Duodenal mucosa (tissue), 2 donors: ENCODE data around the gene PITX3.

Experiments
- H3K27ac ChIP-seq: one replicate; pipeline ENCODE4 v1.7.0; 2013; ENCODE audit warnings: low read depth, low read length
- H3K27me3 ChIP-seq, 2 donors: one replicate each; pipeline ENCODE4 v1.7.0; 2013; ENCODE audit warnings: low read length in 2 of 2, control low read depth in 1 of 2; ENCODE audit not compliant: insufficient read depth in 2 of 2, control insufficient read depth in 1 of 2
- H3K36me3 ChIP-seq, 2 donors: one replicate each; pipeline ENCODE4 v1.7.0; 2013; ENCODE audit warnings: low read length in 2 of 2, control low read depth in 1 of 2; ENCODE audit not compliant: insufficient read depth in 2 of 2, control insufficient read depth in 1 of 2
- H3K4me1 ChIP-seq, 2 donors: one replicate each; pipeline ENCODE4 v1.7.0; 2013; ENCODE audit warnings: low read length in 2 of 2, control low read depth in 1 of 2; ENCODE audit not compliant: insufficient read depth in 2 of 2, control insufficient read depth in 1 of 2
- H3K4me3 ChIP-seq, 2 donors: one replicate each; pipeline ENCODE4 v1.7.0; 2013; ENCODE audit warnings: low read length in 2 of 2, low read depth in 1 of 2
- H3K9ac ChIP-seq, 2 donors: one replicate each; pipeline ENCODE4 v1.7.0; 2013; ENCODE audit warnings: low read length in 2 of 2, low read depth in 1 of 2
- H3K9me3 ChIP-seq, 2 donors: one replicate each; pipeline ENCODE4 v1.7.0; 2013; ENCODE audit warnings: low read length in 2 of 2, control low read depth in 1 of 2; ENCODE audit not compliant: control insufficient read depth in 1 of 2

Gene PITX3

DNA sequence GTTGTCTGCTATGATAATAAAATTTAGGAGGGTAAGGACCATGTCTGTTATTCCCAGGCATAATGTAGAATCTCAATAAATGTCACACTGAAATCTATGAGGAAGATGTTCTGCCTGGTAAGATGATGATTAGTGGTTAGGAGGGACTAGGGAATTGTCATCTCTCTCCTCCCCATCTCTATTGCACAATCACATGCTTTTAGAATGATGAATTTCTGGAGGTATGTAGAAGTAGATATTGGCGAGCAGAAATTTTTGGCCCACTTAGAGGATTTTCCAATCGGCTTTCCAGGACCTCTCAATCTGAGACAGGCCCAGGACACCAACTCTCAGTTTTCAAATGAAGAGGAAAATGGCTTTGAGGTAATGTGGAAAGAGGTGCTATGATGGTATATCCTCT, 2.0 kb upstream of the PITX3 start:
- Histone ChIP-seq H3K27ac (no peak overlapping the region), H3K9ac (no peak overlapping the region), H3K4me1 (peaks cover 35 to 51% of the 10 kb centered on the region in 2 donors), H3K9me3 (no peaks in the 10 kb centered on the region), H3K36me3 (no peaks in the 10 kb centered on the region), H3K4me3 (no peak overlapping the region), H3K27me3 (peaks cover 17 to 27% of the 10 kb centered on the region in 2 donors)

DNA sequence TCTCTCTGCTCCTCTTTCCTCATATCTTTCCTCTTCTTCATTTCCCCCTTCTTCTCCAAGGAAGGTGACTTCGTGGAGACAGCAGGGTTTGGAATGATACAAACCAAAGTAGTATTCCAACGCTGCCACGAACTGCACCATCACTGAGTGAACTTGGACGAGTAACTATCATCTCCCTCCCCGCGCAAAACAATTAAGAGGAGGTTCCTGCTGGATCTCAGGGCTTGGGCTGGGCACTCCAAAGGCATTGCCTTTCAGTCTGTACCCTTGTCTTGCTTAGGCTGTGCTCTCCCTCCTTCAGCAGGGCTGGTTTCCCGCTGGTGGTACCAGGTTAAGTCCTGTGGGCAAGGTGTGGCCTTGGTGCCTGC, 790 bp upstream of the PITX3 start:
- Histone ChIP-seq H3K9me3 (no peaks in the 10 kb centered on the region), H3K4me3 (peak overlapping the region; percentile 74 to 79), H3K27ac (no peak overlapping the region), H3K27me3 (peaks cover 19 to 29% of the 10 kb centered on the region in 2 donors), H3K36me3 (no peaks in the 10 kb centered on the region), H3K9ac (peak overlapping the region in 1 of 2 donors; percentile 26), H3K4me1 (peaks cover 23 to 39% of the 10 kb centered on the region in 2 donors)

DNA sequence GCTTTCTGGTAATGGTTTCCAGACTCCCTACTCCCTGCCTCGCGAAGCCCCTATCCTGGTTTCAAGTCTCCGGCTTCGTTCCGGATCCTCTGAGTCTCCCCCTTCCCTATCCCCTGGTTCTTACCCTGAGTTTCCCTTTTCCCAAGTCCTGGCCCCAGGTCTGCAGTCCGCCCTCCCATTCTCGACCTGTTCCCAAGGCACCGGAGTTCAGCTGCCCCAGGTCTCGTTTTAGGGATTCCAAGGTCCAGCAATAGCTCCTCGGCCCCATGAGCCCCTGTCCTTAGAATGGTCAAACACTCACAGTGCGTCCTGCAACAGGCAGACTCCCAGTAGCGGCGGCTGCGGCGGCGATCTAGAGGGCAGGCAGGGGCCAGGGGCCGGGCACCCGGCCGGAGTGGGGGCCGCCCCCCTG, 274 bp downstream of the PITX3 start:
- Histone ChIP-seq H3K9me3 (no peaks in the 10 kb centered on the region), H3K27ac (no peak overlapping the region), H3K4me3 (peak overlapping the region; percentile 63 to 79), H3K4me1 (peaks cover 13 to 28% of the 10 kb centered on the region in 2 donors), H3K27me3 (peaks cover 28 to 33% of the 10 kb centered on the region in 2 donors), H3K9ac (no peak overlapping the region), H3K36me3 (no peaks in the 10 kb centered on the region)

DNA sequence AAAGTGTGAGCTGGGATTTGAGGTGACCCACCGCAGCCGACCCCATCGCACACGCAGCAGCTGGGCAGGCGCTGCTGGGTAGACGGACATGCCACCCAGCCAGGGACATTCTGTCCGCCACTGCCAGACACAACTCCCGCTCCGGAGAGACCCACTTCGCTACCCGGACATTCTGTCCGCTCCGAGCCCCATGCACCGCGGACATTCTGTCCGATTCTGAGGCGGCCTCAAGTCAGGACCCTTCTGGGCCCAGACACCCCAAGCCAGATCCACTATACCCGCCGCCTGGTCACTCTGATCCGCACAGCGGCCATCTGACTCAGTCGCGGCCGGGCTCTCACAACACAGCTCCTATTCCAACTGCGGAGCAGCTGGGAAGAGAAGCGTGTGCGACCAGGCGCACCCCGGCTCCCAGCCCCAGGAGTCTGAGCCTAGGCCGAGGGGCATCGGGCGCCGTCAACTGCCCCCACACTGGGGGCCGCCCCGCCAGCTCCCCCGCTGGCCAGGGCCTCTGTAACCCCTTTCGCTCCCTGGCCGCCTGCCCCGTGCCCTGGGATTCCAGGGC, 763 bp downstream of the PITX3 start:
- H3K4me3 ChIP-seq = peak overlapping the region; percentile 63 to 79
- no peak overlapping the region for H3K9ac ChIP-seq
- H3K36me3 ChIP-seq = no peaks in the 10 kb centered on the region
- peaks cover 33 to 37% of the 10 kb centered on the region in 2 donors for H3K27me3 ChIP-seq
- peaks cover 13 to 25% of the 10 kb centered on the region in 2 donors for H3K4me1 ChIP-seq
- no peak overlapping the region for H3K27ac ChIP-seq
- H3K9me3 ChIP-seq = no peaks in the 10 kb centered on the region

DNA sequence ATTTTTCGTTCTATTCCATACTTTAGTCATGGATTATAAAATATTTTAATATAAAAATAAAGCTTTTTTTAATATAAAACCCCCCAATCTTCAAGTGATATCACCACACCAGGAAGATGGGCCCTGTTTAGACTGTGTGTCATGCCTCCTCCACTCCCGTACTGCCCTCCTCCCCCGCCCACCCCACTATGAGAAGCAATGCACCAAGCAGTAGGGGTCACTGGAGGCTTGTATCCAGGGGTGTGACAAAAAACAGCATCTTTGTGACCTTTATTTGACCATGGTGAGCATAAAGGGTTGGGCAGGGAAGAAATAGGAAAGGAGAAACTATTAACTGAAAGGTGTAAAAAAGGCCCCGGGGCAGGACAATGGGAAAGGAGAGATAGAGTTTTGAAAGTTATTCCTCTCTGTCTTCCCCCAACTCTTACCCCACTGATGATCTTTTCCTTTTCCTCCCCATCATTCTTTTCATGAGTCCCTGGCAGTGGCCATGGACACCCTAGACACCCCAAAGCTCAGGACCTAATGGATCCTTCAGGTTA, 3.5 kb downstream of the PITX3 start:
- no peak overlapping the region for H3K9ac ChIP-seq
- H3K4me3 ChIP-seq = no peak overlapping the region
- H3K4me1 ChIP-seq = peaks cover 6 to 17% of the 10 kb centered on the region in 2 donors
- peaks cover 47% of the 10 kb centered on the region in 2 donors for H3K27me3 ChIP-seq
- H3K27ac ChIP-seq = no peak overlapping the region
- no peaks in the 10 kb centered on the region for H3K9me3 ChIP-seq
- no peaks in the 10 kb centered on the region for H3K36me3 ChIP-seq

DNA sequence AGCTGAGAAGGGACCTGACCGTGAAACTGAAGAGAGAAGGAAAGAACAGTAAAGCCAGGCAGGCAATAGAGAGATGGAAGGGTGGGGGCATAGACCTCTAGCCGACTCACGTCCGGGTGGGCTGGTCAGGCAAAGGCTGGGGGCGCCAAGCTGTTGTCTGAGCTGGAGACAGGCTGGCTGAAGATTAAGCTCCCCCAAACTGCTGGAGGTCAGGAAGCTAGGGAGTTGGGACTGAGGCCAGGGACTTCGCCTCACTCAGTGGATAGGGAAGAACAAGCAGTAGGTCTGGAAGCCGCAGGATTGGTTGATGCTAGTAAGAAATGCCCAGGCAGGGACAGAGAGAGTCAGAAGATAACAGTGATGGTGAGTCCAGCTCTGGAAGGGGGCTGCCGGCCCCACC, 5.3 kb downstream of the PITX3 start:
- Histone ChIP-seq H3K9ac (no peak overlapping the region), H3K27me3 (peaks cover 48 to 57% of the 10 kb centered on the region in 2 donors), H3K4me1 (peaks cover 7 to 12% of the 10 kb centered on the region in 2 donors)

DNA sequence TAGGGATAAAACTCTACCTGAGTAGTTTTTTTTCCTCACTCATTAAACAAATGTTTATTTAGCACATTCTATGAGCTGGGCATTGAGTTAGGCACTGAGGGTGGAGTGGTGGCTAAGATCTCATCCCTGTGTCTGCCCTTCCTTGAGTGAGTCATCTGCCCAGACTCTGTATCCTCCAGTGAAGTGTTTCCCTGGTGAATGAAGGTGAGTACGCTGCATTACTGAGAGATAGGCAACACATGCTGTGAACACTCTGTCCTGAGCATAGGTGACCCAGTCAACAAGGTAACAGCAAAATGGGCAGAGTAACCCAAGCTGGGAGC, 5.8 kb downstream of the PITX3 start:
- no peak overlapping the region for H3K4me3 ChIP-seq
- H3K4me1 ChIP-seq = peaks cover 7 to 8% of the 10 kb centered on the region in 2 donors
- no peaks in the 10 kb centered on the region for H3K9me3 ChIP-seq
- H3K27me3 ChIP-seq = peaks cover 46 to 55% of the 10 kb centered on the region in 2 donors
- H3K9ac ChIP-seq = no peak overlapping the region
- H3K36me3 ChIP-seq = no peaks in the 10 kb centered on the region
- no peak overlapping the region for H3K27ac ChIP-seq

More for the DNA sequence above, 5.3 kb downstream of the PITX3 start:
- Histone ChIP-seq H3K36me3 (no peaks in the 10 kb centered on the region), H3K27ac (no peak overlapping the region), H3K9me3 (no peaks in the 10 kb centered on the region), H3K4me3 (no peak overlapping the region)

DNA sequence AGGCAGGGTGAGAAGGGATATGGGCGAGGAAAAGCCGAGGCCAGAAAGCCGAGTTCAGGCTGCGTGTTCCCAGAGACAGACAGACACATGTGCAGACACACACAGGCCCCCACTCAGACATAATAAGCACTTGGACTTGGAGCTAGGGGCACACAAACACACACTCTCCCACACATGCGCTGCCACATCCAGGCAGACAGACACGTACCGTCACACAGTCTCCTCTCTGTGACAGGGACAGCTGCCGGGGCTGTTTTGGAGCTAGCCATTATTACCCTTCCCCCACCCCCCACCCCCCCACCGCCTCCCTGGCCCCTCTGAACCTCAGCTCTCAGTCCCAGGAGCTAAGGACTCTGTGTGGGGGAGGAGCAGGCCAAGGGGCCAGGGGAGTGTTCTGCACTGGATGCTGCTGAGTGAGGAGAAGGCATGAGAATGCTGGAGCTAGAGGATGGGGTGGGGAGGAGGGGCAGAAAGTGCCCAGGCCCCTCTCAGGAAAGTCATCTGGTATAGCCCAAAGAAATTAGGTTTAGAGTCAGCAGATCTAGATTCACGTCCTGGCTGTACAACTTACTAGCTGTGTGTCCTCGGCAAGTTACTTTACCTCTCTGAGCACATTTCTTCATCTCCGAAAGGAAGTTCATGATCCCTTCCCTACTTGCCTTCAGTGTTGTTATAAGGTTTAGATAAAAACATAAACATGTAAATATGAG, 6.3 kb downstream of the PITX3 start:
- Histone ChIP-seq H3K9ac (no peak overlapping the region), H3K27me3 (peaks cover 43 to 50% of the 10 kb centered on the region in 2 donors), H3K36me3 (no peaks in the 10 kb centered on the region), H3K4me3 (no peak overlapping the region), H3K4me1 (peaks cover 10 to 11% of the 10 kb centered on the region in 2 donors), H3K27ac (no peak overlapping the region), H3K9me3 (no peaks in the 10 kb centered on the region)

DNA sequence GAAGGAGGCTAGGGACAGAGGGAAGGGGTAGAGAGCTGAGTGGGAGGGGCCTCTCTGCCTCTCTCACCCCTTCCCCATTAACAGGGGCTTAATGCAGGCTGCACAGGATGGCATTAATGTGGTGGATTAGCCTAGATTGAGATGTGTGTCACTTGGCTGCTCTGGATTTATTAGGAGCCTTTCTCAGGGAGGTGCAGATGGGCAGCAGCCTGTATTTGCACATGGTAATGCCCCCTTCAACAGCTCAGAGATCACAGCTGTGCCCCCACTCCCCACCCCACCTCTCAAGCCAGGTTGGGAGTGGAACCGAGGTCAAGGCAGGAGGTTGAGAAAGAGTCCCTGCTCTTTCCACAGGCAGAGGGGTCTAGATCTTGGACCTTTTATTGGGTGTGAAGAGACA, 7.3 kb downstream of the PITX3 start:
- Histone ChIP-seq H3K27ac (no peak overlapping the region), H3K4me3 (no peak overlapping the region), H3K27me3 (peaks cover 40 to 41% of the 10 kb centered on the region in 2 donors), H3K9me3 (no peaks in the 10 kb centered on the region), H3K36me3 (no peaks in the 10 kb centered on the region), H3K4me1 (peaks cover 13% of the 10 kb centered on the region in 2 donors), H3K9ac (no peak overlapping the region)
